ENCODE data around the gene SPATA2.

SPATA2 gene

GRCh38 chr20:49935746-49936152 lies 20.4 kb upstream of the SPATA2 start:
- no peak for DNase-seq (ENCODE audit: low spot score)

- DNase-seq (ENCODE audit: low spot score): no peak
Measured at GRCh38 chr20:49929142-49929494, 13.8 kb upstream of the SPATA2 start.

- peak; percentile 85 for DNase-seq (ENCODE audit: low spot score)
Measured at GRCh38 chr20:49928411-49929141, 13.2 kb upstream of the SPATA2 start.

GRCh38 chr20:49925901-49926454 lies 10.6 kb upstream of the SPATA2 start:
- DNase-seq (ENCODE audit: low spot score): no peak

- DNase-seq (ENCODE audit: low spot score): no peak
Measured at GRCh38 chr20:49924247-49924646, 8.9 kb upstream of the SPATA2 start.

GRCh38 chr20:49919461-49919860 lies 4.1 kb upstream of the SPATA2 start:
- DNase-seq (ENCODE audit: low spot score): no peak

GRCh38 chr20:49919009-49919408 lies 3.7 kb upstream of the SPATA2 start:
- no peak for DNase-seq (ENCODE audit: low spot score)

GRCh38 chr20:49918446-49918845 lies 3.1 kb upstream of the SPATA2 start:
- DNase-seq (ENCODE audit: low spot score): no peak

- peak; percentile 39 for DNase-seq (ENCODE audit: low spot score)
Measured at GRCh38 chr20:49916146-49917002, 1.0 kb upstream of the SPATA2 start.

GRCh38 chr20:49915118-49915379 lies 280 bp downstream of the SPATA2 start:
- DNase-seq (ENCODE audit: low spot score): peak; percentile 23

GRCh38 chr20:49914310-49915117 lies 815 bp downstream of the SPATA2 start:
- no peak for DNase-seq (ENCODE audit: low spot score)

GRCh38 chr20:49913399-49914047 lies 1.8 kb downstream of the SPATA2 start:
- DNase-seq (ENCODE audit: low spot score): no peak

GRCh38 chr20:49910340-49910706 lies 5.0 kb downstream of the SPATA2 start:
- no peak for DNase-seq (ENCODE audit: low spot score)

GRCh38 chr20:49909499-49910339 lies 5.6 kb downstream of the SPATA2 start:
- DNase-seq (ENCODE audit: low spot score): no peak

- DNase-seq (ENCODE audit: low spot score): no peak
Measured at GRCh38 chr20:49908258-49908565, 7.1 kb downstream of the SPATA2 start.

- no peak for DNase-seq (ENCODE audit: low spot score)
Measured at GRCh38 chr20:49907405-49908257, 7.7 kb downstream of the SPATA2 start.

GRCh38 chr20:49906615-49907154 lies 8.6 kb downstream of the SPATA2 start:
- DNase-seq (ENCODE audit: low spot score): no peak

- no peak for DNase-seq (ENCODE audit: low spot score)
Measured at GRCh38 chr20:49906101-49906604, 9.2 kb downstream of the SPATA2 start.

GRCh38 chr20:49905415-49906091 lies 9.8 kb downstream of the SPATA2 start:
- DNase-seq (ENCODE audit: low spot score): no peak
